HG03565 (cell line): Measurements from ENCODE around the gene GLT8D2.
"Not testable (repeated sequence)": the region's sequence is repeated elsewhere in the genome, so short reads cannot be mapped to it uniquely, and the experiment has no call there.

Source experiments
- ATAC-seq: cut with Tn5 transposase; IDR thresholded peaks from one replicate; pipeline ENCODE4 v1.9.1; 2021; ENCODE audit warnings: mild to moderate bottlenecking, moderate library complexity; ENCODE audit not compliant: unreplicated experiment

Gene GLT8D2

DNA sequence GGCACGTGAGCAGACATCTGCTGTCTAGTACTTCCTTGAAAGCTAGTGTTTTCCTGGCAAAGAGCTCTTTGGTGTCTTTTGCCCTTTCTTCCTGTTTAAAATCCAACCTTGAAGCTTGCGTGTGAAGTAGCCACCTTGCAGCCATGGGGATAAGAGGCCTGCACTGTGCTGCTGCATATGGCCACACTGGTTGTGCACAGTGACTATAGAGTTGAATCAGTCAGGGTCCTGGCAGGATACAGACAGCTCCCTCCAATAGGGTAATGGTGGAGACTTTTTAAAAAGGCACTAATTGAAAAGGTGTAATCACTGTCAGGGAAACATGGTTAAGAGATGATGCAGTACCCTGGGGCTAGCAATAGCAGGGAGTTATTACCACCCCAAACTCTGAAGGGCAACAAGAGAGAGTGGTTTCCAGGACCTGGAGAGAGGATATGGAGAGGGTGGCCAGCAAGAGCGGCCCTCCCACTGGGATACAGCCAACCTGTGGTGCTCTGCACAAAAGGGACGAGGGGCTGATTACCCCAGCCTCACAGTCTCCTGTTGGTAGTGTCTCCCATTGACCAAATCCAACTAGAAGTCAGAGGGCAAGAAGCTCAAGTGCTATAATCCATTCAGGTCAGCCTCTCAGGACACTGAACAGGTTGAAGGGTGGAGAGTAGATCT, 4.8 kb upstream of the GLT8D2 start:
- no peak for ATAC-seq

GRCh38 chr12:104050436-104050835, 449 bp upstream of the GLT8D2 start:
- ATAC-seq = no peak

DNA sequence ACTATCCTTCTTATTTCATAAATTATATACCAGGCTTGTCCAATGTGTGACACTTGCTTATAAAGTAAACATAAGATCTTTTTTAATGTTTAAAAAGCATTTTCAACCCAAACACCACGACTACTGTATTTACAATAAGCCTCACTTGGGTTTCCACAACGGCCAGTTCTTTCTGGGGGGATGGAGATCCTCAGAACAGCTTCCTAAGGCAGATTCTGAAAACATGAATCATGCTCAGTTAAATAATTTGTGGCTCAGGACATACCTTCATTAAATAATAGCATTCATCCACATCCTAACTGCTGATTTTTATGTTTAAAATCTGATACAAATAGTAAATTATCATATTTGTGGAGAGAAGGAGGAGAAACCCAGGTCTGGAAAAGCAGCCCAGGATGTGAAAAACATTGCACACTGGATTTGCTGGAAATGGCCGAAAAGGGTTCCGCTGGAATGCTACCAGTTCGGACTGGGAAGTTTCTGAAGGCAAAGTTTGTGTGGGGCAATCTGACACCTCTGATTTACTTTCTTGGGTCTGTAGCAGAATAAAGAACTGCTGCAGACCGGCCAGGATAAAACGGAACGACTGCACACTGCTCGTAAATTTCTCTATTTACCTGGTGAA, 597 bp downstream of the GLT8D2 start:
- no peak for ATAC-seq

DNA sequence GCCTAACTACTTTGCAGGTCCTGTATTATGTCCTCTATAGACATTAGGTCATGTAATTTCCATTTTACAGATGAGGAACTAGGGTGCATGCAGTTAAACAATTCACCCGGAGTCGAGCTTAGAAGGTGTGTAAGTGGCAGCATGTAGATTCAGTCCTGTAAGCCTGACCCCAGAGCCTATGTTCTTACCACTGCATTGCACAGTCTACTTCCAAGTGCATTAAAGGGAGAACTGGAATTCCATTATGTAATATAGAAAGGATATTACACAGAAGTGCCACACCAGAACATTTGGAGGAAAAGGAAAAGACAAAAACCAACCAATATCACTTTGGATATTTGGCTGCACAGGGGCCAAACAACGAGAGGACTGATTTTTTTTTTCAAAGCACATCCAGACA, 1.2 kb downstream of the GLT8D2 start:
- no peak for ATAC-seq

DNA sequence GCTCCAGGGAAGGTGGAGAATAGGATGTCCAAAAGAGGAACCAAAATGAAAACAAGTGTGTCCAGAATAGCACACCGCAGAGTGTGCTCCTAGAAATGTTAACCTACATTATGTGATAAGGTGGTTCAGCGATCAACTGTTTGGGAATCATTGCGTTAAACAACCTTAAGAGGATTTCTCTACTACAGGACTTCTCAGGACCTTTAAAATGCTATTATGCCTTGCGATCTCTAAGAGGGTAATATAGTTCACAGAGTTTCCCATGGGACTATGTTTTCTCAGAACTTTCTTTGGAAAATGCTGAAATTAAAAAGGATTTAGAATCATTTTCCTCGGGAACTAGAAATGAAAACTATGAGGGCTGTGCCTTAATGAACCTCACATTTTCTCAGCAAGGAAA, 1.8 kb downstream of the GLT8D2 start:
- ATAC-seq = no peak

GRCh38 chr12:104046306-104046705, 3.7 kb downstream of the GLT8D2 start:
- ATAC-seq = no peak

DNA sequence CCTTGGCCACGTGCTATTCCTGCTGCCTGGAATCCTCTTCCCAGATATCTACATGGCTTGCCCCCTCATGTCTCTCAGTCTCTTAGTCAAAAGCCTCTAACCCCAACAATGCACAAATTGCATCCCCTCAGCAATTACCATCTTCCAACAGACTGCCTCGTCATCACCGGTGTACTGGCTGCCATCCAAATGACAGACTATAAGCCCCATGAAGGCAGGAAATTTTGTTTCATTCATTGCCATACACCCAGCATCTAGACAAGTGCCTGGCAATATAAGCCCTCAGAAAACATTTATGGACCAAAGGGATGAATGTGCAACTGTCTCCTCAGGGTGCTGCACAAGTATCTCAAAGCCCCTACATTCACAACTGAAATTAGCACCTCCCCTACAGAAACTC, 5.8 kb downstream of the GLT8D2 start:
- no peak for ATAC-seq

- no peak for ATAC-seq
Measured at GRCh38 chr12:104042580-104042979, 7.4 kb downstream of the GLT8D2 start.

GRCh38 chr12:104039769-104040168, 10.2 kb downstream of the GLT8D2 start:
- ATAC-seq = not testable (repeated sequence)

DNA sequence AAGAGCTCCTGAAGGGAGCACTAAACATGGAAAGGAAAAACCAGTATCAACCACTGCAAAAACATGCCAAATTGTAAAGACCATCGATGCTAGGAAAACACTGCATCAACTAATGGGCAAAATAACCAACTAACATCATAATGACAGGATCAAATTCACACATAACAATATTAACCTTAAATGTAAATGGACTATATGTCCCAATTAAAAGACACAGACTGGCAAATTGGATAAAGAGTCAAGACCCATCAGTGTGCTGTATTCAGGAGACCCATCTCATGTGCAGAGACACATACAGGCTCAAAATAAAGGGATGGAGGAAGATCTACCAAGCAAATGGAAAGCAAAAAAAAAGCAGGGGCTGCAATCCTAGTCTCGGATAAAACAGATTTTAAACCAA, 13.8 kb downstream of the GLT8D2 start:
- ATAC-seq = not testable (repeated sequence)

DNA sequence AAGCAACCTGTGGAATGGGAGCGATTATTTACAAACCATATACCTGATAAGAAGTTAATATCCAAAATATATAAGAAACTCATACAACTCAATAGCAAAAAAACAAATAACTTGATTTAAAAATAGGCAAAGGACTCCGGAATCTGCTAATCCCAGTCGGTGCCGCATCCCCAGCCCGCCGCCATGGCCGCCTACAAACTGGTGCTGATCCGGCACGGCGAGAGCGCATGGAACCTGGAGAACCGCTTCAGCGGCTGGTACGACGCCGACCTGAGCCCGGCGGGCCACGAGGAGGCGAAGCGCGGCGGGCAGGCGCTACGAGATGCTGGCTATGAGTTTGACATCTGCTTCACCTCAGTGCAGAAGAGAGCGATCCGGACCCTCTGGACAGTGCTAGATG, 19.4 kb downstream of the GLT8D2 start:
- not testable (repeated sequence) for ATAC-seq

GRCh38 chr12:104026841-104027599, 23.0 kb downstream of the GLT8D2 start:
- no peak for ATAC-seq

DNA sequence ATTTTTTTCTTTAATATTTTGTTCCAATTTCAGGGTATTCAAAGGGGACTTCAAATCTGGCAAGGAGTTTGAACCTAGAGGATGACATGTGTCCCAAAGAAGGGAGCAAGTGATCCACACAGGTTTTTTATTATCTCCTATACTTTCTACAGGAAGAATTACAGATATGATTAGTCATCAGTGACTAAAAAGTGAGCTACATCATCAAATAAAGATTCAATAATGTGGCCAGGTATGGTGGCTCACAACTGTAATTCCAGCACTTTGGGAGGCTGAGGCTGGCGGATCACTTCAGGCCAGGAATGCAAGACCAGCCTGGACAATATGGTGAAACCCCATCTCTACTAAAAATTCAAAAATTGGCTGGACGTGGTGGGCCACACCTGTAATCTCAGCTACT, 24.2 kb downstream of the GLT8D2 start:
- no peak for ATAC-seq

DNA sequence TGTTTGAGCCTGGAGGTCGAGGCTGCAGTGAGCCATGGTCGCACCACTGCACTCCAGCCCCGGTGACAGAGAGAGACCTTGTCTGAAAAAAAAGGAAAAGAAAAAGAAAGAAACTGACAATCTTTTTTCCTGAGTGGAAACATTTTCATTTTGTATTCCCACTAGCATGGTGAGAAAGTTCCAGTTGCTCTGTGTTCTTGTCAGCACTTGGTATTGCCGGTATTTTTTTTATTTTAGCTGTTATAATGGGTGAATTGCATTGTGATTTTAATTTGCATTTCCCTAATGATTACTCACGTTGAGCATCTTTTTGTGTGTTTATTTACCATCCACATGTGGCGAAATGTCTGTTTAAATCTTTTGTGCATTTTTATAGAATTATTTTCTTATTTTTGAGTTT, 25.6 kb downstream of the GLT8D2 start:
- no peak for ATAC-seq

DNA sequence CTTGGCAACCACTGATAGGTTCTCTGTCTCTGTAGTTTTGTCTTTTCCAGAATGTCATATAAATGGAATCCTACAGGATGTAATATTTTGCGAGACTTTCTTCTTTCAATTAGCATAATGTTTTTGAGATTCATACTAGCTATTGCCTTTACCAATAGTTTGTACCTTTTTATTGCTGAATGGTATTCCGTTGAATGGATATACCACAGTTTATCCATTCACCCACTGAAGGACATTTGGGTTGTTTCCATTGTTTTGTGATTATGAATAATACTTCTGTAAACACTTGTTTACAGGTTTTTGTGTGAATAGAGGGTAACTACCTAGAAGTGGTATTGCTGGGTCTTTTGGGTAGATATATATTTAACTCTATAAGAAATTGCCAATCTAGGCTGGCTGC, 26.3 kb downstream of the GLT8D2 start:
- no peak for ATAC-seq

- ATAC-seq = no peak
Measured at GRCh38 chr12:104022786-104023185, 27.2 kb downstream of the GLT8D2 start.

DNA sequence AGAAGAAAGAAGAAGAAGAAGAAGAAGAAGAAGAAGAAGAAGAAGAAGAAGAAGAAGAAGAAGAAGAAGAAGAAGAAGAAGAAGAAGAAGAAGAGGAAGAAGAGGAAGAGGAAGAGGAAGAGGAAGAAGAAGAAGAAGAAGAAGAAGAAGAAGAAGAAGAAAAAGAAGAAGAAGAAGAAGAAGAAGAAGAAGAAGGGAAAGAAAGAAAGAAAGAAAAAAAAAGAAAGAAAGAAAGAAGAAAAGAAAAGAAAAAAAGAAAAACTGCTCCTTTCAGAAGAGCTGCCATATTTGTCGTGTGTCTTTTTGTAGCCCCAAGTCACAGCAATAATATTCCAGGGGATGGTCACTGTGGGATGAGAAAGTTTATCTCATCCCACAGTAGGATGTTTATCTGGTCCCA, 28.1 kb downstream of the GLT8D2 start:
- not testable (repeated sequence) for ATAC-seq

GRCh38 chr12:104012331-104012730, 37.7 kb downstream of the GLT8D2 start:
- no peak for ATAC-seq

DNA sequence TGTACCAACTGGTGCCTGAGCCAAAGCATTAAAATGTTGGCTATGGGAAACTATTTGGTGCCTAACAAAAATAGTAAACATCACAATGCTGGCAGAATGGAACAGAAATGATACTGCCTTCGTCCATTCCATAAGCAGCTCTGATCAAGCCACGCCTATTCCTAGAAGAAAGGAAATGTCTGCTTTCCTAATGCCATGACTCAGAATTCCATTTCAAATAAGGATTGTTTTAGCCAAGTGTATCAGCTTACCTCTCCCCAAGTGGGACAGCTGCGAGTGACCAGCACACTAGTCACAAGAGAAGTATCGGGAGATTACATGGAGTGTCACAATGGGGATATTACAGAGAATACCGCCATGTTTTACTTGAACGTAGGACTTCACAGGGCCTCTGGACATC, 38.7 kb downstream of the GLT8D2 start:
- ATAC-seq = no peak

GRCh38 chr12:104010606-104011169, 39.3 kb downstream of the GLT8D2 start:
- no peak for ATAC-seq

GRCh38 chr12:104010121-104010520, 39.9 kb downstream of the GLT8D2 start:
- ATAC-seq = no peak

DNA sequence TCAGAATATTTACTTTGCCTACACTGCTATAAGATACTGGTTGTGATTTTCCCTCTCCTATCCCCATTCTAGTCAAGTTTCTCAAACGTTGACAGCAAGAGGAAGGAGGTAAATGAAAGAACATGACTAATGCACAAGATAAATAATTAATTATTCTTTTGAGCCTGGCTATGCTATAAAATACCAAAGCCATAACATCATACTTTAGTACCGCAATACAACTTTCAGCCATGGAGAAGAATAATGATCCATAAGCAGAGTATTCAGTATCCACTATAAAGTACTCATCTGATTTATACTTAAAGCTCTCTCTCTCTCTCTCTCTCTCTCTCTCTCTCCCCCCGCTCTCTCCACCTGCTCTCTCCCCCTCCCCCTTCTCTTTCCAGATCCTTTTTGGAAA, 43.1 kb downstream of the GLT8D2 start:
- no peak for ATAC-seq
